Endothelial cell of umbilical vein (primary cell): ENCODE measurements around the gene CACNG8. TPM values are rescaled to one million over a fixed set of nuclear protein-coding genes. Genes with fewer than 3 reads are reported as not detected.
A peak's percentile ranks its signal among the peaks of the same experiment; 100 is the strongest.

Experiments used
- microRNA counts: library from miRNA; unstranded; fragments of <30 nt; microRNA quantifications from one replicate; lab custom pipeline; 2016
- polyA plus RNA-seq, 4 experiments: library from polyadenylated mRNA; depleted of rRNA in 3 of 4; stranded (reverse) in 3 of 4; unstranded in 1 of 4; fragments of >200 nt; gene quantifications; 2 replicates each; pipeline versions ENCODE4 v1.2.1 to v1.2.3, GENCODE V29; 2011 to 2012; ENCODE audit warnings: missing spikeins in 1 of 4
- small RNA-seq: library from RNA; depleted of rRNA; stranded (forward); fragments of <200 nt; gene quantifications from one replicate; pipeline ENCODE3, GENCODE V24; 2012; ENCODE audit warnings: low replicate concordance, low read depth; ENCODE audit not compliant: insufficient read depth, insufficient read length
- total RNA-seq: library from RNA; stranded (reverse); gene quantifications from 2 replicates; pipeline ENCODE4 v1.2.3, GENCODE V29; 2021

The CACNG8 gene
- total and polyA plus RNA-seq, 2 donors (not counting 3 experiments of a cell fraction or from before 2014, with no cell fraction given), result 0.18 to 1.7 TPM

MicroRNA genes within 50 kb of the gene (microRNA counts, 767-probe panel; counts per million panel counts)
- 723 counts per million, percentile 96 among the panel's probes with 10 or more counts for microRNA hsa-miR-935 (lab: Ali Mortazavi, UCI)

Small RNAs within 50 kb of the gene (small RNA-seq; reads per million reads assigned to genes)
- not detected for gene AC012314.20

Other genes starting within 250 kb of the CACNG8 start
- 0.58 and 0.73 TPM in 2 replicates for gene NLRP12, start 138.6 kb upstream of the CACNG8 start, total RNA-seq
- gene NLRP12, start 138.6 kb upstream of the CACNG8 start, polyA plus RNA-seq, result 0.27 and 0.46 TPM in 2 replicates
- 128 and 133 TPM in 2 replicates for gene MYADM, start 95.1 kb upstream of the CACNG8 start, total RNA-seq
- gene MYADM, start 95.1 kb upstream of the CACNG8 start, polyA plus RNA-seq, result 100 and 122 TPM in 2 replicates
- not detected in 2 replicates for gene PRKCG, start 80.7 kb upstream of the CACNG8 start, total RNA-seq
- 0.07 and 0.08 TPM in 2 replicates for gene PRKCG, start 80.7 kb upstream of the CACNG8 start, polyA plus RNA-seq
- 0.78 and 1.3 TPM in 2 replicates for gene CACNG7, start 53.7 kb upstream of the CACNG8 start, total RNA-seq
- 0.92 and 1.1 TPM in 2 replicates for gene CACNG7, start 53.7 kb upstream of the CACNG8 start, polyA plus RNA-seq
- gene CACNG6, start 28.7 kb downstream of the CACNG8 start, total RNA-seq, result 4.0 and 5.4 TPM in 2 replicates
- 3.9 and 5.0 TPM in 2 replicates for gene CACNG6, start 28.7 kb downstream of the CACNG8 start, polyA plus RNA-seq
- gene VSTM1, start 101.0 kb downstream of the CACNG8 start, total RNA-seq, result not detected in 2 replicates
- gene VSTM1, start 101.0 kb downstream of the CACNG8 start, polyA plus RNA-seq, result not detected in 2 replicates
- gene TARM1, start 118.4 kb downstream of the CACNG8 start, total RNA-seq, result not detected in 2 replicates
- gene TARM1, start 118.4 kb downstream of the CACNG8 start, polyA plus RNA-seq, result not detected in 2 replicates
- not detected in 2 replicates for gene OSCAR, start 137.9 kb downstream of the CACNG8 start, total RNA-seq
- 0.08 and 0.10 TPM in 2 replicates for gene OSCAR, start 137.9 kb downstream of the CACNG8 start, polyA plus RNA-seq
- 119 and 132 TPM in 2 replicates for gene NDUFA3, start 139.9 kb downstream of the CACNG8 start, total RNA-seq
- gene NDUFA3, start 139.9 kb downstream of the CACNG8 start, polyA plus RNA-seq, result 95.5 and 107 TPM in 2 replicates
- gene TFPT, start 152.7 kb downstream of the CACNG8 start, total RNA-seq, result 32.1 and 36.2 TPM in 2 replicates
- gene TFPT, start 152.7 kb downstream of the CACNG8 start, polyA plus RNA-seq, result 28.3 and 29.3 TPM in 2 replicates
- gene PRPF31, start 152.8 kb downstream of the CACNG8 start, total RNA-seq, result 99.1 and 101 TPM in 2 replicates
- 70.8 and 76.2 TPM in 2 replicates for gene PRPF31, start 152.8 kb downstream of the CACNG8 start, polyA plus RNA-seq
- gene CNOT3, start 174.8 kb downstream of the CACNG8 start, total RNA-seq, result 62.4 and 74.7 TPM in 2 replicates
- 16.4 and 20.4 TPM in 2 replicates for gene CNOT3, start 174.8 kb downstream of the CACNG8 start, polyA plus RNA-seq
- 5.0 and 6.9 TPM in 2 replicates for gene LENG1, start 196.8 kb downstream of the CACNG8 start, total RNA-seq
- 2.1 and 3.0 TPM in 2 replicates for gene LENG1, start 196.8 kb downstream of the CACNG8 start, polyA plus RNA-seq
- 0.71 and 0.74 TPM in 2 replicates for gene TMC4, start 210.2 kb downstream of the CACNG8 start, total RNA-seq
- gene TMC4, start 210.2 kb downstream of the CACNG8 start, polyA plus RNA-seq, result 1.7 and 2.4 TPM in 2 replicates
- 175 and 218 TPM in 2 replicates for gene MBOAT7, start 226.6 kb downstream of the CACNG8 start, total RNA-seq
- gene MBOAT7, start 226.6 kb downstream of the CACNG8 start, polyA plus RNA-seq, result 204 and 256 TPM in 2 replicates
- 37.4 and 40.7 TPM in 2 replicates for gene TSEN34, start 228.4 kb downstream of the CACNG8 start, total RNA-seq
- 81.9 and 107 TPM in 2 replicates for gene TSEN34, start 228.4 kb downstream of the CACNG8 start, polyA plus RNA-seq
- gene RPS9, start 237.9 kb downstream of the CACNG8 start, total RNA-seq, result 1,192 and 1,260 TPM in 2 replicates
- 3,343 and 4,230 TPM in 2 replicates for gene RPS9, start 237.9 kb downstream of the CACNG8 start, polyA plus RNA-seq